SK-N-DZ (cell line): ENCODE measurements around the gene LDB2.
A peak's percentile ranks its signal among the peaks of the same experiment; 100 is the strongest.
"Not testable (repeated sequence)": the region's sequence is repeated elsewhere in the genome, so short reads cannot be mapped to it uniquely, and the experiment has no call there.

Experiments
- DNase-seq: peaks from one replicate; pipeline ENCODE4 v3.0.0-alpha.2; 2015; ENCODE audit warnings: low spot score

LDB2 gene

GRCh38 chr4:16555156-16555555 lies 343.3 kb downstream of the LDB2 start:
- no peak for DNase-seq

GRCh38 chr4:16550531-16550930 lies 347.9 kb downstream of the LDB2 start:
- no peak for DNase-seq

GRCh38 chr4:16545656-16546055 lies 352.8 kb downstream of the LDB2 start:
- DNase-seq = peak; percentile 20

GRCh38 chr4:16544869-16545268 lies 353.6 kb downstream of the LDB2 start:
- no peak for DNase-seq

- DNase-seq = peak; percentile 6
These were observed 354.2 kb downstream of the LDB2 start for GRCh38 chr4:16544251-16544721.

GRCh38 chr4:16537926-16538325 lies 360.5 kb downstream of the LDB2 start:
- no peak for DNase-seq

GRCh38 chr4:16532240-16532970 lies 366.0 kb downstream of the LDB2 start:
- no peak for DNase-seq

GRCh38 chr4:16530688-16531635 lies 367.5 kb downstream of the LDB2 start:
- no peak for DNase-seq

GRCh38 chr4:16524911-16525554 lies 373.4 kb downstream of the LDB2 start:
- DNase-seq = no peak

GRCh38 chr4:16524406-16524805 lies 374.0 kb downstream of the LDB2 start:
- no peak for DNase-seq

GRCh38 chr4:16523526-16523925 lies 374.9 kb downstream of the LDB2 start:
- not testable (repeated sequence) for DNase-seq

- DNase-seq = peak; percentile 90
These were observed 377.1 kb downstream of the LDB2 start for GRCh38 chr4:16521156-16521915.

GRCh38 chr4:16516796-16517439 lies 381.5 kb downstream of the LDB2 start:
- DNase-seq = peak; percentile 59

- no peak for DNase-seq
These were observed 384.6 kb downstream of the LDB2 start for GRCh38 chr4:16513876-16514275.

GRCh38 chr4:16508968-16509367 lies 389.5 kb downstream of the LDB2 start:
- DNase-seq = no peak

GRCh38 chr4:16505726-16506125 lies 392.7 kb downstream of the LDB2 start:
- peak; percentile 3 for DNase-seq

GRCh38 chr4:16505267-16505666 lies 393.2 kb downstream of the LDB2 start:
- DNase-seq = no peak

GRCh38 chr4:16503421-16504100 lies 394.9 kb downstream of the LDB2 start:
- DNase-seq = no peak

- no peak for DNase-seq
These were observed 399.5 kb downstream of the LDB2 start for GRCh38 chr4:16498978-16499377.

GRCh38 chr4:16496501-16496900 lies 401.9 kb downstream of the LDB2 start:
- no peak for DNase-seq
